Measurements from ENCODE around the gene OR2M3. TPM values are rescaled to one million over a fixed set of nuclear protein-coding genes. Genes with fewer than 3 reads are reported as not detected.
A peak's percentile ranks its signal among the peaks of the same experiment; 100 is the strongest.
"Not testable (repeated sequence)": the region's sequence is repeated elsewhere in the genome, so short reads cannot be mapped to it uniquely, and the experiment has no call there.

OR2M3 gene
- total RNA-seq, 1 donor from 2014 or later = not detected

DNA sequence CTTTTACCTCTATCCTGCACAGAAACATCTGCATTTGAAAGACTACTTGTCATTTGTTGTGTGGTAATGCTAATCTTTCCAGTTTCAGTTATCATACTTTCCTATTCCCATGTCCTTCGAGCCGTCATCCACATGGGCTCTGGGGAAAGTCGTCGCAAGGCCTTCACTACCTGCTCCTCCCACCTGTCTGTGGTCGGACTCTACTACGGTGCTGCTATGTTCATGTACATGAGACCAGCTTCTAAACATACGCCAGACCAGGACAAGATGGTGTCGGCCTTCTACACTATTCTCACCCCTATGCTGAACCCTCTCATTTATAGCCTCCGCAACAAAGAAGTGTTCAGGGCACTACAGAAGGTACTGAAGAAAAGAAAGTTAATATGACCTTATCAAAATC, 42.4 kb downstream of the OR2M3 start:
- DNase-seq (ENCODE audit: low spot score) = no peak
- no peak overlapping the region for H3K4me3 Mint-ChIP-seq (ENCODE audit: unreplicated experiment)
- no peak overlapping the region for H3K27ac Mint-ChIP-seq (ENCODE audit: unreplicated experiment)
- no peak for TF ChIP-seq CTCF (IDR thresholded peaks at IDR 0.05; ENCODE audit: unreplicated experiment)
- no peaks in the 10 kb centered on the region for H3K36me3 Mint-ChIP-seq (ENCODE audit: low read depth, unreplicated experiment)
- H3K4me1 Mint-ChIP-seq (ENCODE audit: unreplicated experiment) = no peaks in the 10 kb centered on the region
- H3K27me3 Mint-ChIP-seq (ENCODE audit: unreplicated experiment) = peaks cover 2% of the 10 kb centered on the region
- H3K9me3 Mint-ChIP-seq (ENCODE audit: unreplicated experiment) = peaks cover 26% of the 10 kb centered on the region

DNA sequence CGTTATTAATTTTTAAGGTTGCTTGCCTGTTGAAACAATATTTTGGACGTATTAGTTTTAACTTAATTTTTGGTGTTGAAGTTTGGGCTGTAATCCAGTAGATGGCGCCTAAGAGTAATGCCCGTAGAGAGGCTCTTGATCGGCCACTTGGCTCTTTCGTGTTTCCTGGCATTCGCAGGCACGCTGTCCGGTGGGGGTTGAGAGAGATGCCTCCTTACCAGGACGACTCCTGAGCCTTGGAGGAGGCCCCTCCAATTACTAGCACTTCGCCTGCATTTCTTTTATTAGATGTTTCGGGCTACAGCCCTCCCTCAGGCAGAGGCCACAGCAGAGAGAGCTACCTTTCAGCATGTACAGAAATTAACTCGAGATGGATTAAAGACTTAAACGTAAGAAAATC, 46.1 kb downstream of the OR2M3 start:
- H3K27ac Mint-ChIP-seq (ENCODE audit: unreplicated experiment) = no peak overlapping the region
- H3K4me3 Mint-ChIP-seq (ENCODE audit: unreplicated experiment) = no peak overlapping the region
- peaks cover 17% of the 10 kb centered on the region for H3K9me3 Mint-ChIP-seq (ENCODE audit: unreplicated experiment)

GRCh38 chr1:248259309-248259708, 62.2 kb downstream of the OR2M3 start:
- not testable (repeated sequence) for H3K4me3 Mint-ChIP-seq (ENCODE audit: unreplicated experiment); H3K36me3 Mint-ChIP-seq (ENCODE audit: low read depth, unreplicated experiment); DNase-seq (ENCODE audit: low spot score); H3K27ac Mint-ChIP-seq (ENCODE audit: unreplicated experiment); H3K27me3 Mint-ChIP-seq (ENCODE audit: unreplicated experiment); H3K4me1 Mint-ChIP-seq (ENCODE audit: unreplicated experiment); H3K9me3 Mint-ChIP-seq (ENCODE audit: unreplicated experiment)

More for the DNA sequence above, 46.1 kb downstream of the OR2M3 start:
- H3K27me3 Mint-ChIP-seq (ENCODE audit: unreplicated experiment) = peaks cover 2% of the 10 kb centered on the region
- no peaks in the 10 kb centered on the region for H3K4me1 Mint-ChIP-seq (ENCODE audit: unreplicated experiment)
- TF ChIP-seq CTCF (IDR thresholded peaks at IDR 0.05; ENCODE audit: unreplicated experiment) = peak; percentile 55
- no peaks in the 10 kb centered on the region for H3K36me3 Mint-ChIP-seq (ENCODE audit: low read depth, unreplicated experiment)
- no peak for DNase-seq (ENCODE audit: low spot score)

Other genes with a start within 250 kb of the OR2M3 start
- not detected for gene OR2L8, start 248.4 kb upstream of the OR2M3 start, total RNA-seq (ENCODE audit: unreplicated experiment)
- gene OR2AK2, start 232.0 kb upstream of the OR2M3 start, total RNA-seq (ENCODE audit: unreplicated experiment) = not detected
- gene OR2L5, start 183.6 kb upstream of the OR2M3 start, total RNA-seq (ENCODE audit: unreplicated experiment) = not detected
- not detected for gene OR2L2, start 167.2 kb upstream of the OR2M3 start, total RNA-seq (ENCODE audit: unreplicated experiment)
- gene OR2L3, start 150.4 kb upstream of the OR2M3 start, total RNA-seq (ENCODE audit: unreplicated experiment) = not detected
- not detected for gene OR2L13, start 102.1 kb upstream of the OR2M3 start, total RNA-seq (ENCODE audit: unreplicated experiment)
- gene OR2M5, start 52.1 kb upstream of the OR2M3 start, total RNA-seq (ENCODE audit: unreplicated experiment) = not detected
- gene OR2M2, start 22.4 kb upstream of the OR2M3 start, total RNA-seq (ENCODE audit: unreplicated experiment) = not detected
- not detected for gene OR2M4, start 34.2 kb downstream of the OR2M3 start, total RNA-seq (ENCODE audit: unreplicated experiment)
- gene OR2T33, start 80.7 kb downstream of the OR2M3 start, total RNA-seq (ENCODE audit: unreplicated experiment) = not detected
- gene OR2T12, start 106.2 kb downstream of the OR2M3 start, total RNA-seq (ENCODE audit: unreplicated experiment) = not detected
- gene OR2M7, start 127.3 kb downstream of the OR2M3 start, total RNA-seq (ENCODE audit: unreplicated experiment) = not detected
- gene OR14C36, start 151.5 kb downstream of the OR2M3 start, total RNA-seq (ENCODE audit: unreplicated experiment) = not detected
- gene OR2T4, start 164.4 kb downstream of the OR2M3 start, total RNA-seq (ENCODE audit: unreplicated experiment) = not detected
- not detected for gene OR2T6, start 178.5 kb downstream of the OR2M3 start, total RNA-seq (ENCODE audit: unreplicated experiment)
- not detected for gene OR2T1, start 205.8 kb downstream of the OR2M3 start, total RNA-seq (ENCODE audit: unreplicated experiment)
- gene OR2T2, start 248.4 kb downstream of the OR2M3 start, total RNA-seq (ENCODE audit: unreplicated experiment) = not detected

All from endothelial cell (in vitro differentiated cells).